Measurements from ENCODE around the gene INPP5J. TPM values are rescaled to one million over a fixed set of nuclear protein-coding genes. Genes with fewer than 3 reads are reported as not detected.

Gene INPP5J
- total RNA-seq, 4 donors from 2014 or later = 0.20 to 1.0 (median 0.67) TPM

DNA sequence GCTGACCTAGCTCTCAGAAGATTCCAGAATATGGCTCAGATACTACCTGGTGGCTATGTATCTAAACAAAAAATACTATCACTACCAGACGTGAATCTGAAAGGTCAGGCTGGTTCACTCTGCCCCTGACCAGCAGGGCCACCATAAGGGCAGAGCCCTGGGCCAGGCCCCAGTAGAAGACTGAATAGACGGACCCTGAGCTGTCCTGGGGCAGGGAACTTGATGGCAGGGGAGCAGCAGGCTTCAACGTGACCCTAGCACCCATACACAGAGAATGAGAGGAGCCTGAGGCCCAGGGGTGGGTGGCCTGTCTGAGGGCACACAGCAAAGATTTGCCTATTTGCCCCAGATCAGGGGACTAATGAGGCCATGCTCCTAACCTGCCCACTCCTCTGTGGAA lies 30.6 kb downstream of the INPP5J start:
- Histone ChIP-seq H3K4me1 (peaks cover 0 to 28% (median 10%) of the 10 kb centered on the region in 4 donors), H3K36me3 (no peaks in the 10 kb centered on the region), H3K9me3 (no peaks in the 10 kb centered on the region), H3K27me3 (no peaks in the 10 kb centered on the region), H3K27ac (peak overlapping the region in 1 of 4 donors; percentile 75), H3K4me3 (no peak overlapping the region)
- no peak for DNase-seq (ENCODE audit: low spot score in 2 of 2)
- 52 to 71% methylated on average over 3 of the region's 3 CpGs for WGBS, 2 donors
- TF ChIP-seq POLR2A (IDR thresholded peaks at IDR 0.05) (no peak), EP300 (IDR thresholded peaks at IDR 0.05) (no peak)
- TF ChIP-seq, protein P1, sequence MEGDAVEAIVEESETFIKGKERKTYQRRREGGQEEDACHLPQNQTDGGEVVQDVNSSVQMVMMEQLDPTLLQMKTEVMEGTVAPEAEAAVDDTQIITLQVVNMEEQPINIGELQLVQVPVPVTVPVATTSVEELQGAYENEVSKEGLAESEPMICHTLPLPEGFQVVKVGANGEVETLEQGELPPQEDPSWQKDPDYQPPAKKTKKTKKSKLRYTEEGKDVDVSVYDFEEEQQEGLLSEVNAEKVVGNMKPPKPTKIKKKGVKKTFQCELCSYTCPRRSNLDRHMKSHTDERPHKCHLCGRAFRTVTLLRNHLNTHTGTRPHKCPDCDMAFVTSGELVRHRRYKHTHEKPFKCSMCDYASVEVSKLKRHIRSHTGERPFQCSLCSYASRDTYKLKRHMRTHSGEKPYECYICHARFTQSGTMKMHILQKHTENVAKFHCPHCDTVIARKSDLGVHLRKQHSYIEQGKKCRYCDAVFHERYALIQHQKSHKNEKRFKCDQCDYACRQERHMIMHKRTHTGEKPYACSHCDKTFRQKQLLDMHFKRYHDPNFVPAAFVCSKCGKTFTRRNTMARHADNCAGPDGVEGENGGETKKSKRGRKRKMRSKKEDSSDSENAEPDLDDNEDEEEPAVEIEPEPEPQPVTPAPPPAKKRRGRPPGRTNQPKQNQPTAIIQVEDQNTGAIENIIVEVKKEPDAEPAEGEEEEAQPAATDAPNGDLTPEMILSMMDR (IDR thresholded peaks at IDR 0.05) = no peak

DNA sequence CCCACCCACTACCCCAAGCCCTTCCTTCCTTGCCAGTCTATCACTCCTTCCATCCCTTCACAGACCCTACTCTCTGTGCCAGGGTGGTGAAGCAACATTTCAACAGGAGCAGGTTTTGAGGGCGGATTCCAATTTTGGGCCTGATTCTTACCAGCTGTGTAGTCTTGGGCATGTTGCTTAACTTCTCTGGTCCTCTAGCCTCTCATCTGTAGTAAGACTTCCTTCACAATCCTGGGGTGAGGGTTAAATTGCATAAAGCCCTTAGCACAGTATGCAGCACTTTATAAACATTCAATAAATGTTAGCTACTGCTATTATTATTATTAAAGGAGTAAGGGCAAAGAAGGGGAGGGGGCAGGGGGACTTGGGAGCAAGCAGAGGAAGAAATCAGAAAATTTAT lies 32.2 kb downstream of the INPP5J start:
- TF ChIP-seq POLR2A (IDR thresholded peaks at IDR 0.05) = no peak
- no peak for TF ChIP-seq EP300 (IDR thresholded peaks at IDR 0.05)

DNA sequence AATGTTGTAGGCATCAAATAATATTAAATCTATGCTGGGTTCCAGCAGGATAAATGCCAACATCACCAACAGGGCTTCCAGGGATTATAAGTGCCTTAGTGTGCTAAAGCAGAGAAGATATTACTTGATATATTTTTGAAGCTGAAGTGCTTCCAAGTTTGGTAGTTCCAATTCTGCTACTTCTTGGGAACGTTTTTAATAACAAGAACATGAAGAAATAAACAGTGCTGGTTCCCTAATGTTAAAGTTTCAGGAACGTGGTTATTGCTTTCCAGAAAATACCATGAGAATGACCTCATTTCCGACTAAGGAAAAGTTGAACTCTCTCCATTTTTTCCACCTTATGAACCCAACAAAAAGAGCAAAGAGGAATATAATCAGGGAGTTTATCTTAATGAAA lies 32.7 kb downstream of the INPP5J start:
- Histone ChIP-seq H3K36me3 (no peaks in the 10 kb centered on the region), H3K9me3 (no peaks in the 10 kb centered on the region), H3K4me1 (peaks cover 0 to 22% (median 10%) of the 10 kb centered on the region in 4 donors), H3K4me3 (no peak overlapping the region), H3K27me3 (no peaks in the 10 kb centered on the region), H3K27ac (peak overlapping the region; percentile 31 to 90 (median 60))
- WGBS, 2 donors = 6 to 8% methylated on average over 3 of the region's 3 CpGs
- DNase-seq (ENCODE audit: low spot score in 2 of 2) = no peak
- TF ChIP-seq, protein P1 (IDR thresholded peaks at IDR 0.05) = no peak
- TF ChIP-seq EP300 (IDR thresholded peaks at IDR 0.05) (peak in 1 of 2 donors; percentile 64), POLR2A (IDR thresholded peaks at IDR 0.05) (no peak)

More for the DNA sequence above, 32.2 kb downstream of the INPP5J start:
- Histone ChIP-seq H3K9me3 (no peaks in the 10 kb centered on the region), H3K27ac (peak overlapping the region; percentile 31 to 90 (median 60)), H3K4me1 (peaks cover 0 to 22% (median 10%) of the 10 kb centered on the region in 4 donors), H3K4me3 (no peak overlapping the region), H3K36me3 (no peaks in the 10 kb centered on the region), H3K27me3 (no peaks in the 10 kb centered on the region)
- WGBS, 2 donors = 90 to 93% methylated on average over 1 of the region's 1 CpG
- DNase-seq (ENCODE audit: low spot score in 2 of 2) = no peak

DNA sequence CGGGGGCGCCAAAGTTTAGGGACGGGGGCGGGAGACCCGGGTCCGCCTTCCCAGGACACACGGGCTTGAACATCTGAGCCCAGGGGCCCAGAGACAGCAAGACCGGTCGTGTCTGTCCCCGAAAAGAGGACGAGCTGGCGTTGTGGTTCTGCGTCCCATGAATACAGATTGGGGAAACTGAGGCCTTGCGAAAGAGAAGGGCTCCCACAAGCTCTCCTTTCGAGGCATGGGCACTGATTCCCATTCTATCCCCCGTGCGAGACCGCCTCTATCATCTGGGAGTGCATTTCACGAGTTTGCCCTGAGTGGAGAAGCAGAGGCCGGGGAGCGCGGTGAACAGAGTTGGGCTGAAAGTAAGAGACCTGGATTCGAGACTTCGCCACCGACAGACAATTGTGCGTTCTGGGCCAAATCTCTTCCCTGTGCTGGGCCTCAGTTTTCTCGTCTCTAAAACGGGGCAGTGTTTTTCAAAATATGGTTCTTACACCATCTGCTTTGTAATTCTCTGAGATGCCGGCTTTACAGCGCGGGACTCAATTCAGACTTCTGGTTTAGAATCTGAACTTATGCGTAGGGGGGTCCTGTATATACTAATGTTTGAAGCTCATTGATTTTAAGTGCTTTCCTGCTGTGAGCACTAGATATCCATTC lies 37.7 kb downstream of the INPP5J start:
- DNase-seq (ENCODE audit: low spot score in 2 of 2) = peak in 1 of 2 donors; percentile 36
- peaks cover 0 to 46% (median 20%) of the 10 kb centered on the region in 4 donors for H3K4me1 ChIP-seq
- H3K27ac ChIP-seq = peak overlapping the region; percentile 87 to 97 (median 92)
- H3K36me3 ChIP-seq = peaks cover 0 to 19% (median 0%) of the 10 kb centered on the region in 3 donors
- H3K4me3 ChIP-seq = peak overlapping the region; percentile 63 to 90 (median 82)
- TF ChIP-seq EP300 (IDR thresholded peaks at IDR 0.05) (no peak), POLR2A (IDR thresholded peaks at IDR 0.05) (no peak)
- TF ChIP-seq, protein P1 (IDR thresholded peaks at IDR 0.05) = no peak
- H3K27me3 ChIP-seq = no peaks in the 10 kb centered on the region
- no peaks in the 10 kb centered on the region for H3K9me3 ChIP-seq
- 2 to 3% methylated on average over 28 to 31 of the region's 32 CpGs for WGBS, 2 donors

DNA sequence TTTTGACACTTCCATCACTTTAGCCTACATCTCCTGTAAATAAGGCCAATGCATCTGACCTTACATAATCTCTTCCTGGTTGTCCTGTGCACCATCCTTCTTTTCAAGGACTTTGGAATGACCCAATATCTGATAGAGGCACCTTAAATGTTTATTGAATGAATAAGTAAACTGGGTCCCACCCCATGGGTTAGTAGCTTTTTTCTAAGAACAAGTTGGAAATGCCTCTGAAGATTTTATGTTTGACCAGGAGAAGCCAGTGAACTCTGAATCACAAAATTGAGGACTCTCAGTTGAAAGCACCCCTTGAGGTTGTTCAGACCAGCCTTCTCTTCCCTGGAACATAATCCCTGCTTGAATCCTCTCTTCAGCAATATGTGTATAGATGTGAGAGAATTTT lies 38.6 kb downstream of the INPP5J start:
- no peaks in the 10 kb centered on the region for H3K9me3 ChIP-seq
- no peak for TF ChIP-seq EP300 (IDR thresholded peaks at IDR 0.05)
- TF ChIP-seq, protein P1 (IDR thresholded peaks at IDR 0.05) = no peak
- no peak for TF ChIP-seq POLR2A (IDR thresholded peaks at IDR 0.05)
- H3K27me3 ChIP-seq = no peaks in the 10 kb centered on the region
- peaks cover 0 to 38% (median 17%) of the 10 kb centered on the region in 4 donors for H3K4me1 ChIP-seq
- DNase-seq (ENCODE audit: low spot score in 2 of 2) = no peak
- peak overlapping the region in 3 of 4 donors; percentile 63 to 90 (median 80) for H3K4me3 ChIP-seq
- H3K36me3 ChIP-seq = peaks cover 0 to 28% (median 0%) of the 10 kb centered on the region in 3 donors
- H3K27ac ChIP-seq = peak overlapping the region in 3 of 4 donors; percentile 32 to 97 (median 93)

Data from tibial nerve (tissue), 4 donors.